ENCODE results near the gene CMC4. TPM values are rescaled to one million over a fixed set of nuclear protein-coding genes. Genes with fewer than 3 reads are reported as not detected.

The CMC4 gene, protein sequence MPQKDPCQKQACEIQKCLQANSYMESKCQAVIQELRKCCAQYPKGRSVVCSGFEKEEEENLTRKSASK
- 1 to 10 TPM; 5.6 to 6.6 TPM for total RNA-seq

DNA sequence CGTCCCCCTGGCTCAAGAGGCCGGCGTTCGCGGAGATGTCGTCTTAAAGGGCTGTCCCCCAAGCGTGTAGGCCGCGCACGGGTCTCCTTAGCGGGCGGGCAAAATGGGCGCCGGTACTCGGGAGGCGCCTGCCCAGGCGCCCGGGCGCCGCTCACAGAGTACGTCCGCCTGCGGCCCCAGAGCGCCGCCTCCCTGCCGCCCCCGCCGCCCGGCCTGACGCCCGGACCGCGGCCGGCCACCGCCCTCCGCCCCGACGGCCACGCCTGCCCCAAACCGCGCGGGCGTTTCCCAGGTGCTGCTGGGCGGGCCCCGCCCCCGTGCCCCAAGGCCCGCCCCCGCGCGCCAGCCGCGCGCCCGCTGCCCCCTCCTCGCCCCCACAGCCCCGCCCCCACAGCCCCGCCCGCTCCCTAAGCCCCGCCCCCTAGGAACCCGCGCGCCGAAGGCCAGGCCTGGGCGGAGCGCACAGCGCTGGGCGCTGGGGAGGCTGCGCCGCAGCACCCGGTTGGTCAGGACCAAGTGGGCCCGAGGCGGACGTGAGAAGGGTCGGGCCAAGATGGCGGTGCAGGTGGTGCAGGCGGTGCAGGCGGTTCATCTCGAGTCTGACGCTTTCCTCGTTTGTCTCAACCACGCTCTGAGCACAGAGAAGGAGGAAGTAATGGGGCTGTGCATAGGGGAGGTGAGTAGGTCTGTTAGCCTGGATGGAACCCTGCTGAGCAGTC is at the start of gene CMC4, which contains the start of the genes BRCC3 and MTCP1:
Gene CMC4 (minus strand): TSS at position 162 of the 719 bp plus-strand sequence. CDS start 7,113 bp downstream, outside the sequence.
Gene BRCC3 (plus strand): TSS at position 534 of the 719 bp plus-strand sequence. CDS start 20 bp downstream, at position 554.
Gene MTCP1 (minus strand): TSS at position 162 of the 719 bp plus-strand sequence. CDS start 5,126 bp downstream, outside the sequence.
- H3K36me3 ChIP-seq, result no peaks in the 10 kb centered on the region
- TF ChIP-seq, protein P1, sequence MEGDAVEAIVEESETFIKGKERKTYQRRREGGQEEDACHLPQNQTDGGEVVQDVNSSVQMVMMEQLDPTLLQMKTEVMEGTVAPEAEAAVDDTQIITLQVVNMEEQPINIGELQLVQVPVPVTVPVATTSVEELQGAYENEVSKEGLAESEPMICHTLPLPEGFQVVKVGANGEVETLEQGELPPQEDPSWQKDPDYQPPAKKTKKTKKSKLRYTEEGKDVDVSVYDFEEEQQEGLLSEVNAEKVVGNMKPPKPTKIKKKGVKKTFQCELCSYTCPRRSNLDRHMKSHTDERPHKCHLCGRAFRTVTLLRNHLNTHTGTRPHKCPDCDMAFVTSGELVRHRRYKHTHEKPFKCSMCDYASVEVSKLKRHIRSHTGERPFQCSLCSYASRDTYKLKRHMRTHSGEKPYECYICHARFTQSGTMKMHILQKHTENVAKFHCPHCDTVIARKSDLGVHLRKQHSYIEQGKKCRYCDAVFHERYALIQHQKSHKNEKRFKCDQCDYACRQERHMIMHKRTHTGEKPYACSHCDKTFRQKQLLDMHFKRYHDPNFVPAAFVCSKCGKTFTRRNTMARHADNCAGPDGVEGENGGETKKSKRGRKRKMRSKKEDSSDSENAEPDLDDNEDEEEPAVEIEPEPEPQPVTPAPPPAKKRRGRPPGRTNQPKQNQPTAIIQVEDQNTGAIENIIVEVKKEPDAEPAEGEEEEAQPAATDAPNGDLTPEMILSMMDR (IDR thresholded peaks at IDR 0.05), result no peak
- no peaks in the 10 kb centered on the region for H3K27me3 ChIP-seq
- H3K4me3 ChIP-seq, result peak within 1 kb of the TSS; percentile 53
- H3K27ac ChIP-seq, result peak within 1 kb of the TSS; percentile 78
- H3K4me1 ChIP-seq, result no peaks in the 10 kb centered on the region
- H3K9me3 ChIP-seq, result no peaks in the 10 kb centered on the region
- peak within 1 kb of the TSS; percentile 75 to 84 for H3K9ac ChIP-seq (ENCODE audit: low read depth in 2 of 2, low read length in 2 of 2)
- intact Hi-C loops (cut with DNase I), result no loop called here
- DNase-seq, result peak; percentile 83

DNA sequence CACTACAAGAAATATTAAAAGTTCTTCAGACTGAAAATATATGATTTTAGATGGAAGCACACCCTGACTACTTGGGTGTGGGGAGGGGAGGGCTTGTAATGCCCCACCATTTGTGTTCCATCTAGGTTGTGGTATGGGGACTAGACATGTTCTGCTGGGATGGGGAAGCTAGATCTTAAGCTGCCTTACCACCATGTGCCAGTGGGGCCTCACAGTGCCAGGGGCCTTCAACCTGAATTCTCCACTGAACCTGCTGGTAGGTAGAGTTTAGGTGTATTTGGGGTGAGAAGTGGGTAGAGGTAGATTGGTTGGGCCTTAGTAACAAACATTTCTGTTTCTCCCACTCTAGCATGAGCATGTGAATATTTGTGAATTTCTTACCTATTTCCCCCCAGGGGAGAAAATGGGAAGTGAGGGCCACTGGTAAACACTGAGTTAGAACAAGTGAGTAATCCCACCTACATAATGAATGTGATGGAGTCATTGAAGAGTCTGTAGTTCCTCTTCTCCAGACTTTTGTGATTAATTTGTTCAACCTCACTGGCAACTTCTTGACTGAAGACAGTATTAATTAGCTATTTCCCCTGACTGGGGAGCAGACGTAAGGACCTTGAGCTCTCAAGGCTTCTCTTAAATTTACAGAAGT is 44.4 kb upstream of the CMC4 start:
- Histone ChIP-seq H3K27me3 (no peaks in the 10 kb centered on the region), H3K9ac (ENCODE audit: low read depth in 2 of 2, low read length in 2 of 2) (no peak overlapping the region), H3K9me3 (no peaks in the 10 kb centered on the region), H3K4me3 (no peak overlapping the region), H3K4me1 (no peaks in the 10 kb centered on the region), H3K36me3 (no peaks in the 10 kb centered on the region), H3K27ac (no peak overlapping the region)
- TF ChIP-seq, protein P1 (IDR thresholded peaks at IDR 0.05), result no peak
- intact Hi-C loops (cut with DNase I), result no loop called here
- DNase-seq, result no peak

DNA sequence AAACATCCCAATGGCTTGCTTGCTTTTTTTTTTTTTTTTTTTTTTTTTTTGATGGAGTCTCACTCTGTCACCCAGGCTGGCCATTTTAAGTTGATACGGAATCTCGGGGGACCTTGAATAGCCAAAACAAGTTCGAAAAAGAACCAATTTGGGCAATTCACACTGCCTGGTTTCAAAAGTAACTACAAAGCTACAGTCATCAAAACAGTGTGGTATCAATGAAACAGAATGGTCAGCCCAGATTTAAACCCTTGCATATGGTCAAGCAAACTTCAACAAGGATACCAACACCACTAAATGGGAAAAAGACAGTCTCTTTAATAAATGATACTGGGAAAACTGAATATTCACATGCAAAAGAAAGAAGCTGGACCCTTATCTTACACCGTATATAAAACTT is 42.2 kb upstream of the CMC4 start:
- intact Hi-C loops (cut with DNase I), result no loop called here
- TF ChIP-seq, protein P1 (IDR thresholded peaks at IDR 0.05), result no peak

DNA sequence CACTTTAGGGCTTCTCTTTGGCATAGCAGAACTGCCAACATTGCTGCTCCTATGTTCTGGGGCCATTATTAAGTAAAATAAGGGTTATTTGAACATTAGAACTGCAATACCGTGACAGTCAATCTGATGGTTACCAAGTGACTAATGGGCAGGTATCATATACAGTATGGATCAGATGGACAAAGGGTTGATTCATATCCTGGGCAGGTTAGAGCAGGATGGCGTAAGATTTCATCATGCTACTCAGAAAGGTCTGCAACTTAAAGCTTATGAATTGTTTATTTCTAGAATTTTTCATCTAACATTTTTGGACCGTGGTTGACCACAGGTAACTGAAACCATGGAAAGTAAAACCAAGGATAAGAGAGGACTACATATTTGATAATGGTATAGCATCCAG is 41.2 kb upstream of the CMC4 start:
- Histone ChIP-seq H3K9ac (ENCODE audit: low read depth in 2 of 2, low read length in 2 of 2) (no peak overlapping the region), H3K36me3 (no peaks in the 10 kb centered on the region), H3K27ac (no peak overlapping the region), H3K4me3 (no peak overlapping the region), H3K9me3 (no peaks in the 10 kb centered on the region), H3K27me3 (no peaks in the 10 kb centered on the region), H3K4me1 (no peaks in the 10 kb centered on the region)
- intact Hi-C loops (cut with DNase I), result no loop called here
- TF ChIP-seq, protein P1 (IDR thresholded peaks at IDR 0.05), result no peak
- no peak for DNase-seq

More for the DNA sequence above, 42.2 kb upstream of the CMC4 start:
- Histone ChIP-seq H3K9me3 (no peaks in the 10 kb centered on the region), H3K27ac (no peak overlapping the region), H3K36me3 (no peaks in the 10 kb centered on the region), H3K4me3 (no peak overlapping the region), H3K27me3 (no peaks in the 10 kb centered on the region), H3K9ac (ENCODE audit: low read depth in 2 of 2, low read length in 2 of 2) (no peak overlapping the region), H3K4me1 (no peaks in the 10 kb centered on the region)
- DNase-seq, result no peak

DNA sequence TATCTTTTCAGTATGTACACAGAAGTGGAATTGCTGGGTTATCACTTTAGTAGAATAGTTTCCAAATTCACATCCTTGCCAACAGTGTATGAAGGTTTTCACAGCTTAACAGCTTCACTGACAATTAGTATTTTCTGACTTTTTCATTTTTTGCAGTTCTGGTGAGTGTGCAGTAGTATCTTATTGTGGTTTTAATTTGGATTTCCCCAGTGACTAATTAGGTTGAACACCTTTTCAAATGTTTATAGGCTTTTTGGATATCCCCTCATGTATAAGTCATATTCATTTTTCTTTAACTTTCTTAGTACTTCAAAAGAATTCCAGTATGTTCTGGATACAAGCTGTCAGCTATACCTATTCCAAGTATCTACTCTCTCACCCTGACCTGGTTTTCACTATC is 37.5 kb upstream of the CMC4 start:
- Histone ChIP-seq H3K9me3 (no peaks in the 10 kb centered on the region), H3K4me1 (no peaks in the 10 kb centered on the region), H3K27ac (no peak overlapping the region), H3K36me3 (no peaks in the 10 kb centered on the region), H3K27me3 (no peaks in the 10 kb centered on the region), H3K9ac (ENCODE audit: low read depth in 2 of 2, low read length in 2 of 2) (no peak overlapping the region), H3K4me3 (no peak overlapping the region)
- intact Hi-C loops (cut with DNase I), result no loop called here
- DNase-seq, result no peak
- TF ChIP-seq, protein P1 (IDR thresholded peaks at IDR 0.05), result no peak

All from colonic mucosa (tissue), 4 donors.